GM12872 (cell line): ENCODE data around the gene COPB1.

Experiments
- CTCF ChIP-seq: IDR thresholded peaks from 3 replicates; pipeline ENCODE4 v1.5.1; 2011; ENCODE audit warnings: low read depth, mild to moderate bottlenecking, low read length, moderate library complexity; ENCODE audit not compliant: insufficient read depth

COPB1 gene

DNA sequence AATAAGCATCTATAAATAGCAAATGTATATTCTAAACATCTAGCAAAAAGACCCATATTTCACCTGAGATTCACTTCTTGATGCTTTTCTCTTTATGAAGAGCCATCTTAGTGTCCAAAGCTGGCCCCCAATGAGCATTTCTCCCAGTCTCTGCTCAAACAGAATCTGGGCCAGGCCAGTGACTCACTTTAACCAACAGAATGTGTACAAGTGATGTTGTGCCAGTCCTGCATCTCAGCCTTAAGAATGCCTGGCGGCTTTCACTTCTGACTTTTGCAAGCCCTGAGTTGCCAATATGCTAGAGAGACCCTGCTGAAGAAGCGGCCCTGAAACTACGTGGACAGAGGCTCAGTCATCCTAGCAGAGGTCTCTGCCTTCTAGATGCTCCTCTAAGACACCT is 6.9 kb upstream of the COPB1 start:
- TF ChIP-seq CTCF: no peak

GRCh38 chr11:14503023-14503422 is 3.4 kb upstream of the COPB1 start:
- TF ChIP-seq CTCF: no peak

- no peak for TF ChIP-seq CTCF
Observed at GRCh38 chr11:14502039-14502438, 2.4 kb upstream of the COPB1 start.

DNA sequence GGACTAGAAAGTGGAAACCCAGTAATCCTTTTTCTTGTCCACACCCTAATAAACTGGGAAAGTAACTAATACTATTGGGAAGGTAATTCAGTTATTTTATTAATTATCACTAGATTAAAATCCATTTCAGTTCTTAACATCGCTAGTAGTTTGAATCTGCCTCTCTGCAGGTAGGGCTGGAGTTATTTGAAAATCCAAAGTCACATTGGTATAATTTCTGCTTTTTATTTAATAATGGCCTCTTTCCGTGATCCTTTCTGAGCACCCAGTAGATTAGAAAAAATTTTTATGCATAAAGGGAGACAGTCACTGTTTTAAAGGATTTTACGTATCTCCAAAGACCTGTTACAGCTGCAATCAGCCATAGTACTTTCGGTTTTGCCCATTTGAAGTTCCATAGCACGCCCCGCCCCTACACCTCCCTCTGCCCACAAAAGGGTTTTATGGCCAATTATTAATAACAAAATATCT is 605 bp upstream of the COPB1 start:
- TF ChIP-seq CTCF: no peak

DNA sequence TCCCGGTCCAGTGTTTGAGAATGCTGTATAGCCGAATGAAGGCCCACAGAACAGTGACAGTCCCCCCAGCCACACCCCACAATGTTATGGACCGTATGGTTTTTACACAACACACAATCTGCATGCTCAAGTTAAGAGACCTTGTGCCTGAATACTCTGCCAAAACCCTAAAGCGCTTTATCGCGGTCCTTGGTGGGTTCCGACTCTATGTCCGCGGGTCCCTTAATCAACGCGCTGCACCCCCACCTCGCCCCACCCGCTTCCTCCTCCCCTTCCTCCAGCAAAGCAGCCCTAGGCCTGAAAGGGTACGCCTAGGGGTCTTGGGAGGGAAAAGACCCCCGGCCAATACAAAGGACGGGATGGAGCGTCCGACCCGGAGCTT is 442 bp downstream of the COPB1 start:
- no peak for TF ChIP-seq CTCF

DNA sequence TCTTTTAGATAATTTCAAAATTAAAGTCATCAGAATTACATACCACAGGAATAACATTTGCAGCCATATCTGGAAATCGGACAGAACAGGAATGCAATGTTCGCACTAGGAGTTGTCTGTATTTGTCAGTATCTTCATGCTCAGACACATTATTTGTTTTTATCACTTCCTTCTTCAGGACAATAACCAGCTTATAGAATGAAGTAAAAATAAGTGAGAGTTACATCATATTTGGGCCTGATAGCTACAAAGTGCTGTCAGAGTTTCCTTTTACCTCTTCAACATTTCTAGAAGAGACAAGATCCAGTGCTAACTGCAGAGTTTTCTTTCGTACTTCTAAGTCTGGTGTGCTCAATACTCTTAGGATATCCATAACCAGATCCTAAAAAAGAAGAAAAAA is 18.9 kb downstream of the COPB1 start:
- no peak for TF ChIP-seq CTCF

GRCh38 chr11:14471127-14471526 is 28.5 kb downstream of the COPB1 start:
- no peak for TF ChIP-seq CTCF

GRCh38 chr11:14463623-14464022 is 36.0 kb downstream of the COPB1 start:
- TF ChIP-seq CTCF: no peak
